Stimulated activated CD8-positive, alpha-beta memory T cell treated with anti-CD3 and anti-CD28 coated beads, Interleukin-2, amount 100 ng/mL, for 1 hour (primary cell): ENCODE data around the gene UBLCP1.
"Not testable (repeated sequence)": the region's sequence is repeated elsewhere in the genome, so short reads cannot be mapped to it uniquely, and the experiment has no call there.

Experiments used
- DNase-seq, 2 donors: peaks; one replicate each; pipeline ENCODE4 v3.0.0-alpha.2; 2020; ENCODE audit warnings: low read depth in 2 of 2

Gene UBLCP1, protein sequence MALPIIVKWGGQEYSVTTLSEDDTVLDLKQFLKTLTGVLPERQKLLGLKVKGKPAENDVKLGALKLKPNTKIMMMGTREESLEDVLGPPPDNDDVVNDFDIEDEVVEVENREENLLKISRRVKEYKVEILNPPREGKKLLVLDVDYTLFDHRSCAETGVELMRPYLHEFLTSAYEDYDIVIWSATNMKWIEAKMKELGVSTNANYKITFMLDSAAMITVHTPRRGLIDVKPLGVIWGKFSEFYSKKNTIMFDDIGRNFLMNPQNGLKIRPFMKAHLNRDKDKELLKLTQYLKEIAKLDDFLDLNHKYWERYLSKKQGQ

GRCh38 chr5:159262859-159263568 is at the start of gene UBLCP1:
Gene UBLCP1, plus strand, starts transcription at chr5:159263290. Its CDS starts 5,626 bp downstream, at chr5:159268916.
- DNase-seq: peak; percentile 59 to 61

DNA sequence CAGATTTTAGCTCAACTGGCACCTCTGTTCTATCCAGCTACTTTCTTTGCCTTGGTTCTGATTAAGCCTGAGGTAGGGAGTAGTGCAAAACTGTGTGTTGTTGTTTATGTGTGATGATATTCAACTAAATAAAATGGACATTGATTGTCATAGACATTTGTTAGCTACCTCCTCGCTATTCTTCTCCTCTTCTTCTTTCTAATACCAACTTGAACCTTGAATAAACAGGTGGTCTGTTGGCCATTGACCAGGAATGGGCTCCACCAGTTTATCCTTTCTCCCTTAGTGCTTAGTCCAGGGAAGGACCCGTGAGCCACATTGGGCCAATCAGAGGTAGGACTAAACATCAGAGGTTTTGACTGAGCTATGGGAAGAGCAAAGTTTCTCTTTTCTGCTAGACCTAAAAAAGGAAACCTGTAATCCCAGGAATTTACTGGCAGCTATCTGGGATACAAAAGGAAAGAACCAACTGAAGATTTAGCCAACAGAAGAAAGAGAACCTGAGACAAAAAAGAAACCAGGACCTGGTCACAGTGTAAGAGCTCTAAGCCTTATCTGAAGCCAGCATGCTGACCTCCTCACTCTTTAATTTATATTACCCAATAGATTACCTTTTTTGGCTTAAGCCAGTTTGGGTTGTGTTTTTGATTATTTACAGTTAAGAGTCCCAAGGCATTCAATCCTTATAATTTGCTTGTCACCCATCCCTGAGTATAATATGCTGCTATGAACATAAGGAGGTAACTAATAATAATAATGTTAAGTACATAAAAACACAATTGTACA is 48.4 kb upstream of the UBLCP1 start:
- no peak for DNase-seq

- DNase-seq: no peak
Measured at GRCh38 chr5:159215886-159216285, 47.2 kb upstream of the UBLCP1 start.

DNA sequence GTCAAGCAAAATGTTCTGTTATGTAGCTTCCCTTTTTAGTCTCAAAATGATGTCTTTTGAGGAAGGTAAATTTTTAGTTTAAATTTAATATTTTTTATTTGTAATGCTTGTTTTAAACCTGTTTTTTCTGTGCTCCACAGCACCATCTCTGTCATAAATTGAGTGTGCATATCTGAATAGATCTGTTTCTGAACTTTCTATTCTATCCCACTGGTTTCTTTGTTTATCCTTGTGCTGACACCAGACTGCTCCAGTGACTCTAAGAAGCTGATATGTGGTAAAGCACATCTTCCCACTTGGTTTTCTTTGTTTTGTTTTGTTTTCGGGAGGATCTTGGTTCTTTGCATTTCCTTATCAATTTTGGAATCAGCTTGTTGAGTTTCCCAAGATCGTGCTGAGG is 46.6 kb upstream of the UBLCP1 start:
- DNase-seq: no peak

DNA sequence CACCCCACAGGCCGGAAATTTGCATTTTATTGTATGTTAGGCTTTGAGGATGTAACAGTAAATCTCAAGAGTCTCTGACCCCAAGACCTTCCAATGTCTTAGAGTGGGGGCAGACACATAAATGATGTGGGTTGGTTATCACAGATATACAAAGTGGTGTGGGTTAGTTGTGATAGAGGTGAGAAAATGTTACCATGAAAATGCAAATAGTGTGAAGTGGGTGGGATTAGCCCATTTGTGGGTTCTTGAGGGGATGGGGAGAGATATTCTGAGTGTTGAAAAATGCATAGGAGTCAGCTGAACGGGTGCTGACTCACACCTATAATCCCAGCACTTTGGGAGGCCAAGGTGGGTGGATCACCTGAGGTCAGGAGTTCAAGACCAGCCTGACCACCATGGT is 45.9 kb upstream of the UBLCP1 start:
- DNase-seq: no peak

DNA sequence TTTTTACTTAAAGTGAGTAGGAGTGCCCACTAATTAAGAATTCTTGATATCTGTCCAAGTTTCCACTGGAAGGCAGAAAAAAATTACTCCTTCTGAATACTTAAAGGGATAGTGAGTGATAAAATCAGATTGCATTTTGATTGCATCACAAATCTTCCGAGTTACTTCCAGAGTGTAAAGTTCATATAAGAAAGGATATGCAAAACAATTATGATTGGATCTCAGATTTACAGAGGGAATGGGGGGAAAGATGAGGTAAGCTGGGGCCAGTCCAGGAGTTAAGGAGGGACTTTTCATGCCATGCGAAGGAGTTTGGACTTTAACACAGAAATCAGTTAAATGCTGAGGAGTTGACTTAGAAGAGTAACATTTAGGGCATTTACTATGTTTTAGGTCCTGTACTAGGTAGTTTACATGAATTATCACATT is 44.5 kb upstream of the UBLCP1 start:
- no peak for DNase-seq

- no peak for DNase-seq
Measured at GRCh38 chr5:159220206-159220605, 42.9 kb upstream of the UBLCP1 start.

DNA sequence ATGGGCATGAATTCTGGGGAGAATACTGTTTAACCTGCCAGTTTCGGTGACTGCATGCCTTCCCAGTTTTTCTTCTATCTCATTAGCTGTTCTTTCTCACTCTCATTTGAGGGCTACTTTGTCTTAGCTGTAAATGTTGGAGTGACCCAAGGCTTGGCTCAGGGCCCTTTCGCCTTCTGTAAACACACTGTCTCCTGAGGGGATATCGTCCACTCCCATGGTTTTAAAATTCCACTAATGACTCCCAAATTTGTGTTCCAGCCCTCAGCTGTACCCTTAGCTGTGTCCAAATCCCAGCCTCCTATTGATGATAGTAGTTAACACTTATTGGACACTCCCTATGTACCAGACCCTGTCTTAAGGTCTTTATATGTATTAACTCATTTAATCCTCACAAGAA is 39.6 kb upstream of the UBLCP1 start:
- DNase-seq: no peak

DNA sequence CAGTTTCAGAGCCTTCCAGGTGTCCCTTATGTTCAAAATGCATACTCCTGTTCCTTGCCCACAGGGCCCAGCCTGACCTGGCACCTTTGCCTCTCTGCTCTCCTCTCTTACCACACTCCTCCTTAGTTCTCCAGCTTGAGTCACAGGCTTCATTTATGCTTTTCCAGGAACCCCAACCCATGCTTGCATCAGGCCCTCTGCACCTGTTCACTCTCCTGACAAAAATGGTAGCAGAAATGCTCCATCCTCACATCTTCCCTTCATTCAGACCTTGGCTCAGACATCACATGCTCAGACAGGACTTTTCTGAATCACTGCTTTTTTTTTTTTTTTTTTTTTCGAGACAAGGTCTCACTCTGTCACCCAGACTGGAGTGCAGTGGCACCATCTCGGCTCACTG is 38.6 kb upstream of the UBLCP1 start:
- no peak for DNase-seq

- DNase-seq: no peak
Measured at GRCh38 chr5:159226451-159226850, 36.6 kb upstream of the UBLCP1 start.

GRCh38 chr5:159227452-159227851 is 35.6 kb upstream of the UBLCP1 start:
- no peak for DNase-seq

DNA sequence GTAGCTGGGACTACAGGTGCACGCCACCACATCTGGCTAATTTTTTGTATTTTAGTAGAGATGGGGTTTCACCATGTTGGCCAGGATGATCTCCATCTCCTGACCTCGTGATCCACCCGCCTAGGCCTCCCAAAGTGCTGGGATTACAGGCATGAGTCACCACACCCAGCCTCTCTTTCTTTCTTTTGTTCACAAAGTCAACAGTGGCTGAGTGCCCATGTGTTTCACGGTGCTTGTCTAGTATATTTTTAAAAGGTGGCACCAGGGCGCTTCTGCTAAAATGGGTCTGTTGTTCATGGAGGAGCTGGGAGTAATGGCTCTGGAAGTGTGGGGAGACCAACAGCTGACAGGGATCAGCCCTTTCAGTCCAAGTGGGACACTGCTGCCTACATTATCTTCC is 35.0 kb upstream of the UBLCP1 start:
- DNase-seq: not testable (repeated sequence)

DNA sequence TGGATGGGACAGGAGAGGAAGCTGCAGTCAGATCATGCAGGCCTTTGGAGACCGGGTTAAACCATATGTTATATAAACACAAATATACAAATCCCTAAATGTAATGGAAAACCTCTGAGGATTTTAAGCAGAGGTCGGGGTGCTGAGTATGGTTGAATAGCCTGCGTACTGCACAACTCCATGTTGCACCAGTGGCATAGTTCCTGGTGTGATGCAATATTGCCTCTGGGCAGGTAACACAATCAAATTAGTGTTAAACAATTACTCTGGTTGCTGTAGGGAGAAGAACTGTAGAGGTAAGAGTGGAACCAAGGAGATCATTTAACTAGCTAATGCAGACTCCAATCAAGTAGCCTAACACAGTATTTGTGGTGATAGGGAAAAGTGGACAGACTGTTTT is 32.4 kb upstream of the UBLCP1 start:
- DNase-seq: no peak

GRCh38 chr5:159231167-159231566 is 31.9 kb upstream of the UBLCP1 start:
- no peak for DNase-seq

DNA sequence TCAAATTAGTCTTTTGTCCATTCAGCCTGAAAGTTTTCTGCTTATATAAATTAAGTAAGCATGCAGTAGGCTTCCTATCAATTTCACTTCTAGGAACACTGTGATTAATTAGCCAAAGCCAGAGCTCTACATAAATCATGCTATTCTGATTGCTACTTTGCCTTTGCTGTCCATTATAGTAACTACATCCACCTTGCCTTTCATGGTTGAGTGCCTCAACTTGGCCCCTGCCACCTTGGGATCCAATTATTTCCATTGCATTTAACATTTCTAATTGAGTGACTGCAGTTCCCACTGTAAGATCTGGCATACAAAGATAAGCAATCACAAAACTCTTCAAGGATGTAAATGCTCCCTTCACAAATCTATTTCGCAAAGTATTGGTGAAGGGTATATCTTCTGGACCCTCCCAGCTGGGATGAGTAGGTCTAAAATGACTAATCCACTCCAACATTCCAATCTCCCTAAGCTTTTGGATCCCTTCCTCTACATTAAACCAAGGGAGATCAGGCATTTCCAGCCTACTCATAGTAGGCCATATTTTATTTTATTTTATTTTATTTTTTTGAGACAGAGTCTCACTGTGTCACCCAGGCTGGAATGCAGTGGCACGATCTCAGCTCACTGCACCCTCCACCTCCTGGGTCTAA is 27.1 kb upstream of the UBLCP1 start:
- not testable (repeated sequence) for DNase-seq

- DNase-seq: no peak
Measured at GRCh38 chr5:159240301-159240870, 22.7 kb upstream of the UBLCP1 start.

GRCh38 chr5:159241946-159242552 is 21.0 kb upstream of the UBLCP1 start:
- DNase-seq: no peak

- DNase-seq: no peak
Measured at GRCh38 chr5:159242656-159243055, 20.4 kb upstream of the UBLCP1 start.

DNA sequence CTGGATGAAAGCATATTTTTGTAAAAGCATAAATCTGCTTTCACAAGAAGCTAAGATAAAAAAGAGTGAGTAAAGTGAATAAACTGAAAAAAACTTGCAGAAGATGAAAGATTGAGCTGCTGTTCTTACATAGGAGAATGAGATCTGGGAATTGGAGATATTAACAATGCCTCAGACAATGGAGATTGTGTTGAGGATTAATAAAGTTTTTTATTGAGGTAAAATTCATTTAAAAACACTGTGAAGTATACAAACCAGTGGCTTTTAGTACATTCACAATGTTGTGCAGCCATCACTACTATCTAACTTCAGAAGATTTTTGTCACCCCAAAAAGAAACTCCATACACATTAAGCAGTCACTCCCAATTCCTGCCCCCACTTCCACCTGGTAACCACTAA is 19.7 kb upstream of the UBLCP1 start:
- DNase-seq: no peak

- DNase-seq: no peak
Measured at GRCh38 chr5:159244163-159244562, 18.9 kb upstream of the UBLCP1 start.

GRCh38 chr5:159244890-159245289 is 18.2 kb upstream of the UBLCP1 start:
- DNase-seq: no peak
